Germinal center (tissue), 1 donor: ENCODE data around the gene NEDD4L.
"Not testable (repeated sequence)": the region's sequence is repeated elsewhere in the genome, so short reads cannot be mapped to it uniquely, and the experiment has no call there.

Source experiments
- DNase-seq: peaks from one replicate; pipeline ENCODE4 v3.0.0; 2012; ENCODE audit warnings: mixed read lengths, low spot score

NEDD4L gene

GRCh38 chr18:58266291-58266690 lies 222.3 kb downstream of the NEDD4L start:
- no peak for DNase-seq

GRCh38 chr18:58267493-58267892 lies 223.5 kb downstream of the NEDD4L start:
- no peak for DNase-seq

DNA sequence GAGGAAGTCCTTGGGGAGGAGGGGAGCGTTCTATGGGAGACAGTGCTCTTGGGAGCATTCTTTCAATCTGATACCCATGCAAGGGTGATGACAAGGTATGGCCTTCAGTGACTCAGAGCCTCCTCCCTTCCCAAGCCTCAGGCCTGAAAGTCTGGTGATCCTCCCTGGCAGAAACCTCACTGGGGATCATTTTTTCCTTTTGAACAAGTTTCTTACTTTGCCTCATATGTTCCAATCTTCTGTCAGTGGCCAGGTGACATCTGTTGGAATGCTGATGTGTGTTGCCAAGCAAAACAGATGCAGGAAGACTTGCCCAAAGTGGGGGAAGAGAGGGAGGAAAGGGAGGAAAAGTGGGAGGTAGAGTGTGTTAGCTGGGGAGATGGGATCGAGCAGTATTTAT lies 224.8 kb downstream of the NEDD4L start:
- DNase-seq: no peak

GRCh38 chr18:58269931-58270330 lies 225.9 kb downstream of the NEDD4L start:
- no peak for DNase-seq

DNA sequence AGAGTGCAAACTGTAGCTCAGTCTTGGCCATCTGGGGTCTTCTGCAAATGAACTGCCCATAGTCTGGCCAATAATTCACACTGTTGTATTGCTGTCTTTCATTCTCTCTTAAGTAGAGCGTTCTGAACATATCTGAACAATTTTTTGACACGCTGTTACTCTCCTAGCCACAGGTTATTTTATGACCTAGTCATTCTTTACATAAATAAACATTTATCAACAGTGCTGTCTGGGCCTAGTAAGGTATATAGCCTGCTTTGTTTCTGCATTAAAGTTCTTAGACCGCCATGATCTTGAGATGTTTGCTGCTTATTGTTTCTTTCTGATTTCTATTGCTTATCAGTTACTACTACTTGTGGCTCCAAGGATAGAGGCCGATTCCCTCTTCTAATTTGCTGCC lies 226.4 kb downstream of the NEDD4L start:
- DNase-seq: no peak

- DNase-seq: no peak
Measured at GRCh38 chr18:58271770-58272169, 227.7 kb downstream of the NEDD4L start.

- no peak for DNase-seq
Measured at GRCh38 chr18:58272209-58272608, 228.2 kb downstream of the NEDD4L start.

- DNase-seq: no peak
Measured at GRCh38 chr18:58272779-58273435, 228.9 kb downstream of the NEDD4L start.

GRCh38 chr18:58275176-58275575 lies 231.2 kb downstream of the NEDD4L start:
- DNase-seq: no peak

- DNase-seq: no peak
Measured at GRCh38 chr18:58276789-58277739, 233.0 kb downstream of the NEDD4L start.

GRCh38 chr18:58279504-58280175 lies 235.6 kb downstream of the NEDD4L start:
- no peak for DNase-seq

GRCh38 chr18:58280191-58280590 lies 236.2 kb downstream of the NEDD4L start:
- DNase-seq: no peak

DNA sequence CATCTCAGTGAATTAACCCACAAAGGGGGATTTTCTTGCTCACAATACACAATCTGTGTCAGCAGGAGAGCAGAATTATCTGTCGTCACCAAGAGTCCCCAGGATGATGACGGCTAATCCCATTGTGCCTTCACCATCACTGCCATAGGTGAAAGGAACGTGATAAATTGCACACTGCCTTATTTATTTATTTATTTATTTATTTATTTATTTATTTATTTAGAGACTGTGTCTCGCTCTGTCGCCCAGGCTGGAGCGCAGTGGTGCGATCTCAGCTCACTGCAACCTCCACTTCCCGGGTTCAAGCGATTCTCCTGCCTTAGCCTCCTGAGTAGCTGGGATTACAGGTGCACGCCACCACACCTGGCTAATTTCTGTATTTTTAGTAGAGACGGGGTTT lies 238.8 kb downstream of the NEDD4L start:
- not testable (repeated sequence) for DNase-seq

GRCh38 chr18:58284699-58285448 lies 240.8 kb downstream of the NEDD4L start:
- DNase-seq: no peak

GRCh38 chr18:58285449-58286130 lies 241.6 kb downstream of the NEDD4L start:
- DNase-seq: no peak

GRCh38 chr18:58286632-58287352 lies 242.8 kb downstream of the NEDD4L start:
- no peak for DNase-seq

GRCh38 chr18:58287353-58288274 lies 243.6 kb downstream of the NEDD4L start:
- DNase-seq: no peak

- DNase-seq: no peak
Measured at GRCh38 chr18:58288921-58289797, 245.1 kb downstream of the NEDD4L start.
